OCI-LY1 (cell line): Measurements from ENCODE around the gene PDZRN3.

Experiments
- H2AFZ ChIP-seq: fragments of 200-600 bp; sonication (generic), shearing (Covaris generic); 2 replicates; pipeline ENCODE4 v1.6.0; 2014; ENCODE audit warnings: antibody characterized with exemption, mild to moderate bottlenecking, low read length
- H3F3A ChIP-seq: fragments of 200-600 bp; sonication (generic), shearing (Covaris generic); 2 replicates; pipeline ENCODE4 v1.6.0; 2014; ENCODE audit warnings: mild to moderate bottlenecking, antibody characterized with exemption, low read length, moderate library complexity; ENCODE audit not compliant: insufficient read depth
- H3K27ac ChIP-seq: fragments of 200-600 bp; sonication (generic); 2 replicates; pipeline ENCODE4 v1.5.1; 2014; ENCODE audit warnings: low read length, mixed run types, mild to moderate bottlenecking, low read depth; ENCODE audit not compliant: poor library complexity, severe bottlenecking
- H3K27me3 ChIP-seq: fragments of 200-600 bp; sonication (generic); 2 replicates; pipeline ENCODE4 v1.6.0; 2014; ENCODE audit warnings: antibody characterized with exemption, mild to moderate bottlenecking, low read length, moderate library complexity; ENCODE audit not compliant: insufficient read depth
- H3K36me3 ChIP-seq: fragments of 200-600 bp; sonication (generic); 2 replicates; pipeline ENCODE4 v1.6.1; 2014; ENCODE audit warnings: mild to moderate bottlenecking, antibody characterized with exemption, low read length, moderate library complexity, mixed read lengths; ENCODE audit not compliant: insufficient read depth
- H3K4me1 ChIP-seq: fragments of 200-600 bp; sonication (generic); 2 replicates; pipeline ENCODE4 v1.5.1; 2014; ENCODE audit warnings: mild to moderate bottlenecking, low read length, moderate library complexity; ENCODE audit not compliant: insufficient read depth, severe bottlenecking
- H3K4me2 ChIP-seq: fragments of 200-600 bp; sonication (generic), shearing (Covaris generic); 2 replicates; pipeline ENCODE4 v1.6.1; 2014; ENCODE audit warnings: low read length
- H3K4me3 ChIP-seq: fragments of 200-600 bp; sonication (generic); 2 replicates; pipeline ENCODE4 v1.5.1; 2014; ENCODE audit warnings: low read length, low read depth, mild to moderate bottlenecking, mixed read lengths; ENCODE audit not compliant: poor library complexity, severe bottlenecking
- H3K79me2 ChIP-seq: fragments of 200-600 bp; shearing (Covaris generic); 2 replicates; pipeline ENCODE4 v1.6.1; 2016; ENCODE audit warnings: mixed run types, low read length, mixed read lengths; ENCODE audit not compliant: insufficient read depth
- H3K9ac ChIP-seq: fragments of 200-600 bp; sonication (generic), shearing (Covaris generic); 2 replicates; pipeline ENCODE4 v1.6.1; 2014; ENCODE audit warnings: mild to moderate bottlenecking, low read length, mixed read lengths
- H3K9me2 ChIP-seq: fragments of 200-600 bp; sonication (generic), shearing (Covaris generic); 2 replicates; pipeline ENCODE4 v1.6.1; 2014; ENCODE audit warnings: low read depth, mild to moderate bottlenecking, low read length, mixed read lengths
- H3K9me3 ChIP-seq: fragments of 200-600 bp; shearing (Covaris generic); 2 replicates; pipeline ENCODE4 v1.6.1; 2014; ENCODE audit warnings: low read length, mixed read lengths
- H4K20me1 ChIP-seq: fragments of 200-600 bp; sonication (generic), shearing (Covaris generic); 2 replicates; pipeline ENCODE4 v1.6.0; 2016; ENCODE audit warnings: mild to moderate bottlenecking, low read length; ENCODE audit not compliant: insufficient read depth
- CTCF ChIP-seq: fragments of 200-600 bp; sonication (generic), shearing (Covaris generic); IDR thresholded peaks from 2 replicates; pipeline ENCODE4 v1.5.1; 2017; ENCODE audit warnings: mild to moderate bottlenecking, antibody characterized with exemption, low read length, moderate library complexity, mixed read lengths
- EZH2 ChIP-seq: fragments of 200-600 bp; sonication (generic), shearing (Covaris generic); IDR thresholded peaks from 2 replicates; pipeline ENCODE4 v1.8.0; 2017; ENCODE audit warnings: borderline replicate concordance, mixed run types, mild to moderate bottlenecking, antibody characterized with exemption, low read length, moderate library complexity, mixed read lengths

PDZRN3 gene

GRCh38 chr3:73433079-73433478 is 191.7 kb downstream of the PDZRN3 start:
- H3K9me3 ChIP-seq: no peaks in the 10 kb centered on the region
- H2AFZ ChIP-seq: no peak overlapping the region
- peak overlapping the region; percentile 51 for H3K4me2 ChIP-seq
- peak overlapping the region; percentile 9; the same call in 1 of the 2 replicates for H3K9ac ChIP-seq
- no peaks in the 10 kb centered on the region for H4K20me1 ChIP-seq
- H3K9me2 ChIP-seq: no peaks in the 10 kb centered on the region
- H3K4me1 ChIP-seq: peaks cover 32% of the 10 kb centered on the region
- no peaks in the 10 kb centered on the region for H3F3A ChIP-seq
- no peaks in the 10 kb centered on the region for H3K79me2 ChIP-seq
- no peak overlapping the region for H3K27ac ChIP-seq
- TF ChIP-seq CTCF: no peak
- TF ChIP-seq EZH2: no peak
- H3K4me3 ChIP-seq: peak overlapping the region; percentile 46
- no peaks in the 10 kb centered on the region for H3K36me3 ChIP-seq
- no peaks in the 10 kb centered on the region for H3K27me3 ChIP-seq

- Histone ChIP-seq H3K4me1 (peaks cover 32% of the 10 kb centered on the region), H3K9ac (peak overlapping the region; percentile 4; the same call in 1 of the 2 replicates), H3K4me3 (peak overlapping the region; percentile 46), H2AFZ (no peak overlapping the region), H3K9me2 (no peaks in the 10 kb centered on the region), H3K79me2 (no peaks in the 10 kb centered on the region), H3K4me2 (peak overlapping the region; percentile 51), H3K27ac (no peak overlapping the region), H3K27me3 (no peaks in the 10 kb centered on the region), H3K36me3 (no peaks in the 10 kb centered on the region), H3K9me3 (no peaks in the 10 kb centered on the region), H3F3A (no peaks in the 10 kb centered on the region), H4K20me1 (no peaks in the 10 kb centered on the region)
- TF ChIP-seq EZH2 (no peak), CTCF (no peak)
These were observed 192.1 kb downstream of the PDZRN3 start for GRCh38 chr3:73432706-73433032.

GRCh38 chr3:73432023-73432705 is 192.6 kb downstream of the PDZRN3 start:
- no peaks in the 10 kb centered on the region for H4K20me1 ChIP-seq
- no peaks in the 10 kb centered on the region for H3K27me3 ChIP-seq
- no peaks in the 10 kb centered on the region for H3K9me2 ChIP-seq
- H3K36me3 ChIP-seq: no peaks in the 10 kb centered on the region
- no peaks in the 10 kb centered on the region for H3K79me2 ChIP-seq
- peak overlapping the region; percentile 46 for H3K4me3 ChIP-seq
- no peak overlapping the region; the same call in 1 of the 2 replicates for H3K9ac ChIP-seq
- no peaks in the 10 kb centered on the region for H3K9me3 ChIP-seq
- H2AFZ ChIP-seq: no peak overlapping the region
- H3K4me2 ChIP-seq: peak overlapping the region; percentile 51
- TF ChIP-seq EZH2: no peak
- TF ChIP-seq CTCF: peak; percentile 66
- H3K27ac ChIP-seq: no peak overlapping the region
- H3K4me1 ChIP-seq: peaks cover 32% of the 10 kb centered on the region
- H3F3A ChIP-seq: no peaks in the 10 kb centered on the region
